ENCODE data around the gene LRBA. TPM values are rescaled to one million over a fixed set of nuclear protein-coding genes. Genes with fewer than 3 reads are reported as not detected.

The LRBA gene
- total and polyA plus RNA-seq, 9 of the 15 experiments (the other 6 are each of a cell fraction or from before 2014, with no cell fraction given), result 24.2 to 88.7 (median 59.7) TPM

DNA sequence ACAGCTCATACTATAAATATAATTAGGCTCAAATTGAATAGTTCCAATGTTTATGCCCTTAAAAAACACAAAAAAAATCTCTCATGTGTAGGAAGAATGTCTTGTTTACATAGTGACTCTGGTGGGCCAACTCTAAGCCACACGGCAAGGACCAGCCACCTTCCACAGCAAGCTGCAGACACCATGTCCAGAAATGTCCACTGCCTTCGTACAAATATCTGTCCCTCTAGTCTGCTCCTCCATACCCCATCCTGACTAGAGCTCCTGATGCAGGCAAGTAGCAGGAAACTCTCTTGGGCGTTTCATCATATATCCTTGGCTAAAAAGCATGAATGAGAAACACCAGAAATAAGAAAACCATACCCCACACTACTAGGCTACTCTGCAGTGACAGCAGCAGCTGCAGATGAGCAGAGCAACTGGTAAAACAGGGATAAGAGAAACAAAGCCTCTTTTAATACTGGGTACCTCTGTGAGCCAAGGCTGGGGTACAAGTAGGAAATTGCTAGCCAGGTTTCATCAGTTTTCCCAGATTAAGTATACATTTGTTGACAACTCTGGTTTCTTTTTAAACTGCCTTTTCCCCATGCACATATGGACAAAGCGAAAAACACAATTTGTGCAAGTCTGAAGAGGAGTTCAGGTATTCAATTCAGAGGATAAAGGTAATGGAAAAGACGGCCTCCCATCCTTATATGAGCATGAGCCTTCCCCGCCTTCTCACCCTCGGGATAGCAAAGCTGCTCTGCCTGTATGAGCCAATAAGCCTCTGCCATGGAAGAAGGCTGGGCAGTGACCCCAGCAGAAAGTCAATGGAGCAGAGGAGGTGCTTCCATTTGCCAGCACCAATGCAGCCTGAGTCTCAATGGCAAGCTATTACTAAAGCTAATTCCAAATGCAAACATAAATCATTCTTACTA lies 691.4 kb downstream of the LRBA start:
- ATAC-seq (peak; percentile 2; the same call in 2 of the 3 replicates), FAIRE-seq (no peak), DNase-seq (ENCODE audit: extremely low read depth in 1 of 4, low spot score in 3 of 4) (no peak)
- H4K20me1 ChIP-seq (replicated peaks; ENCODE audit: control insufficient read depth, insufficient read depth, low read length), result no peaks in the 10 kb centered on the region
- TF ChIP-seq, protein P1, sequence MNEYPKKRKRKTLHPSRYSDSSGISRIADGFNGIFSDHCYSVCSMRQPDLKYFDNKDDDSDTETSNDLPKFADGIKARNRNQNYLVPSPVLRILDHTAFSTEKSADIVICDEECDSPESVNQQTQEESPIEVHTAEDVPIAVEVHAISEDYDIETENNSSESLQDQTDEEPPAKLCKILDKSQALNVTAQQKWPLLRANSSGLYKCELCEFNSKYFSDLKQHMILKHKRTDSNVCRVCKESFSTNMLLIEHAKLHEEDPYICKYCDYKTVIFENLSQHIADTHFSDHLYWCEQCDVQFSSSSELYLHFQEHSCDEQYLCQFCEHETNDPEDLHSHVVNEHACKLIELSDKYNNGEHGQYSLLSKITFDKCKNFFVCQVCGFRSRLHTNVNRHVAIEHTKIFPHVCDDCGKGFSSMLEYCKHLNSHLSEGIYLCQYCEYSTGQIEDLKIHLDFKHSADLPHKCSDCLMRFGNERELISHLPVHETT (CRISPR knock-in tag; conservative IDR thresholded peaks at IDR 0.05 in 1 of 2, IDR thresholded peaks at IDR 0.05 in 1 of 2), result no peak
- TF ChIP-seq DNMT1 (IDR thresholded peaks at IDR 0.05) (no peak), ZNF766 (CRISPR knock-in tag; conservative IDR thresholded peaks at IDR 0.05) (no peak), ZNF133 (CRISPR knock-in tag; IDR thresholded peaks at IDR 0.05) (no peak), PPARD (CRISPR knock-in tag; IDR thresholded peaks at IDR 0.05) (no peak), ZNF174 (CRISPR knock-in tag; IDR thresholded peaks at IDR 0.05) (no peak), CAMTA2 (CRISPR knock-in tag; conservative IDR thresholded peaks at IDR 0.05) (no peak), PHB (CRISPR knock-in tag; IDR thresholded peaks at IDR 0.05) (no peak), CBX2 (IDR thresholded peaks at IDR 0.05; ENCODE audit: insufficient read depth, low read length, poor library complexity, severe bottlenecking) (no peak), ETV5 (CRISPR knock-in tag; IDR thresholded peaks at IDR 0.05; ENCODE audit: low read depth) (no peak), ZBTB17 (CRISPR knock-in tag; IDR thresholded peaks at IDR 0.05) (no peak)
- CTCF ChIA-PET (ENCODE audit: low intra/inter-chr PET ratio), result interaction anchor here (0.7 kb wide), 1 partner anchor 699 kb away, joined by 3 read pairs; no protein-coding TSS in a partner anchor
- no peak overlapping the region for H3K27ac ChIP-seq (ENCODE audit: extremely low read depth, low read depth, low read length)
- no peak overlapping the region for H2AFZ ChIP-seq (ENCODE audit: low read depth, low read length)
- H3K9me1 ChIP-seq (ENCODE audit: control insufficient read depth, insufficient read depth, low read length), result no peaks in the 10 kb centered on the region
- H3K36me3 ChIP-seq (ENCODE audit: control insufficient read depth, insufficient read depth, low read length), result peaks cover 5% of the 10 kb centered on the region; the same call in 2 of the 3 replicates
- no peaks in the 10 kb centered on the region for H3K79me2 ChIP-seq (ENCODE audit: control insufficient read depth, insufficient read depth, low read length)
- H3K4me3 ChIP-seq, result no peak overlapping the region
- H3K9ac ChIP-seq (ENCODE audit: insufficient read depth in 1 of 2, low read depth in 2 of 2, low read length in 2 of 2), result peak overlapping the region in 1 of 2 experiments; percentile 11; a peak in 1 of 4 replicates
- H3K27me3 ChIP-seq (ENCODE audit: control insufficient read depth in 2 of 2, insufficient read depth in 2 of 2, low read length in 2 of 2), result no peaks in the 10 kb centered on the region
- intact Hi-C loops (cut with micrococcal nuclease) (no loop called here), in situ Hi-C loops (cut with MboI) (no loop called here)
- no peaks in the 10 kb centered on the region for H3K9me3 ChIP-seq (replicated peaks; ENCODE audit: control insufficient read depth, insufficient read depth, low read depth, low read length)
- POLR2A ChIA-PET, result interaction anchor here (0.6 kb wide), 1 partner anchor 45 kb away, joined by 3 read pairs; no protein-coding TSS in a partner anchor
- peaks cover 9 to 34% of the 10 kb centered on the region in 2 experiments for H3K4me1 ChIP-seq (replicated peaks in 1 of 2; ENCODE audit: control insufficient read depth in 2 of 2, insufficient read depth in 2 of 2, low read length in 2 of 2)
- WGBS (ENCODE audit: insufficient coverage, low coverage, missing lambda C conversion rate), result 65% methylated on average over 7 of the region's 7 CpGs
- H3K4me2 ChIP-seq (ENCODE audit: insufficient read depth, low read length), result no peak overlapping the region
- no TSS peak for BruUV-seq (replicated peaks)

All from K562 (cell line).